HG03521 (cell line): ENCODE measurements around the gene ARHGAP45.

Source experiments
- ATAC-seq: cut with Tn5 transposase; IDR thresholded peaks from one replicate; pipeline ENCODE4 v1.9.1; 2021; ENCODE audit warnings: mild to moderate bottlenecking, moderate library complexity; ENCODE audit not compliant: unreplicated experiment

ARHGAP45 gene

GRCh38 chr19:1130771-1131717, 64.1 kb downstream of the ARHGAP45 start:
- ATAC-seq: no peak

GRCh38 chr19:1131718-1132551, 65.0 kb downstream of the ARHGAP45 start:
- peak; percentile 31 for ATAC-seq

- peak; percentile 5 for ATAC-seq
Observed at GRCh38 chr19:1132552-1133383, 65.8 kb downstream of the ARHGAP45 start.

- peak; percentile 55 for ATAC-seq
Observed at GRCh38 chr19:1133471-1133929, 66.5 kb downstream of the ARHGAP45 start.

- no peak for ATAC-seq
Observed at GRCh38 chr19:1134431-1134830, 67.5 kb downstream of the ARHGAP45 start.

GRCh38 chr19:1135454-1135853, 68.5 kb downstream of the ARHGAP45 start:
- no peak for ATAC-seq

GRCh38 chr19:1136201-1136600, 69.2 kb downstream of the ARHGAP45 start:
- ATAC-seq: no peak
